Body of pancreas (tissue), 4 donors: ENCODE results near the gene BBOX1.

Source experiments
- CTCF ChIP-seq, 7 experiments: fragments of 450-650 bp in 4 of 7; fragments of 200-600 bp in 3 of 7; sonication (generic) in 3 of 7; IDR thresholded peaks; one replicate each; pipeline ENCODE4 v1.5.1; 2016 to 2019; ENCODE audit warnings: antibody characterized with exemption in 7 of 7
- POLR2A ChIP-seq, 3 donors: fragments of 450-650 bp; IDR thresholded peaks; one replicate each; pipeline ENCODE4 v1.6.1; 2016; ENCODE audit warnings: antibody characterized with exemption in 3 of 3, mild to moderate bottlenecking in 2 of 3

GRCh38 chr11:27083241-27083640 lies 42.6 kb downstream of the BBOX1 start:
- TF ChIP-seq CTCF (IDR thresholded peaks at IDR 0.05) (no peak), POLR2A (IDR thresholded peaks at IDR 0.05) (no peak)
